SK-N-SH treated with all-trans-retinoic acid at 6 μM for 48 hours (cell line): ENCODE data around the gene AGO4.

Experiments used
- CREB5 ChIP-seq: fragments of 250-450 bp; sonication (Bioruptor Pico); IDR thresholded peaks from 2 replicates; pipeline ENCODE4 v1.5.1; 2020; ENCODE audit warnings: low read depth, mild to moderate bottlenecking, moderate library complexity
- POU6F1 ChIP-seq: fragments of 250-450 bp; sonication (Bioruptor Pico); IDR thresholded peaks from 2 replicates; pipeline ENCODE4 v1.8.0; 2021; ENCODE audit warnings: low read depth, mild to moderate bottlenecking, moderate library complexity, borderline replicate concordance
- ZC3H10 ChIP-seq: fragments of 250-450 bp; sonication (Bioruptor Pico); IDR thresholded peaks from 2 replicates; pipeline ENCODE4 v1.5.1; 2021; ENCODE audit warnings: mild to moderate bottlenecking, moderate library complexity
- ZNF8 ChIP-seq: fragments of 450-650 bp; formaldehyde crosslinking; IDR thresholded peaks from 2 replicates; pipeline ENCODE4 v1.5.0; 2020; ENCODE audit warnings: mild to moderate bottlenecking, moderate library complexity

DNA sequence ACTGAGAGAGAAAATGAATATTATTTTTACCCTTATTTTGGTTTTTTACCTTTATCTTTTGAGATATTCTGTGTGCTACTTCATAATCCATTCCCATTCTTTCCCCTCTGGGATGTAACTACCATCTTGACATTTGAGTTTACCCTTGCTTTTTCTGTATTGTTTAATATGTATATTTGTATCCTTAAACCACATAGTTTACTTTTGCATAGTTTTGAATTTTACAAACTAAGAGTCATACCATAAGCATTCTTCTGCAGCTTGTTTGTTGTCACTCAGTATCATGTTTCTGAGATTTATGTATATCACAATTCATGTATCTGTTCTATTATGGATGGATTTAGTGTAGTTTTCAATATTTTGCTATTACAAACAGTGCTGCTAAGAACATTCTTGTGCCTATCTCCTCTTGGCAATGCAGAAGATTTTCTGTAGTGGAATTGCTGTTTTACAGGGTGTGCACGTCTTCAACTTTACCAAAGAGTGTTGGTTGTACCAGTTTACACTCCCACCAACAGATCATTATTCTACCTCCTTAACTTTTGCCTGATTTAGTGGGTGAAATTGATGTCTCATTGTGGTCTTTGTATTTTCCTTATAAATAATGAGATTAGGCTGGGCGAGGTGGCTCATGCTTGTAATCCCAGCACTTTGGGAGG lies 63.0 kb downstream of the AGO4 start:
- TF ChIP-seq POU6F1 (CRISPR knock-in tag), result no peak
- no peak for TF ChIP-seq ZC3H10 (CRISPR knock-in tag)
- no peak for TF ChIP-seq CREB5 (CRISPR knock-in tag)
- no peak for TF ChIP-seq ZNF8
